Stimulated activated CD8-positive, alpha-beta memory T cell treated with anti-CD3 and anti-CD28 coated beads, Interleukin-7, amount 100 ng/mL, for 4 hours (primary cell): ENCODE measurements around the gene TRIM33.

Experiments used
- DNase-seq, 2 donors: peaks; one replicate each; pipeline ENCODE4 v3.0.0-alpha.2; 2020; ENCODE audit warnings: low read depth in 2 of 2

The TRIM33 gene

DNA sequence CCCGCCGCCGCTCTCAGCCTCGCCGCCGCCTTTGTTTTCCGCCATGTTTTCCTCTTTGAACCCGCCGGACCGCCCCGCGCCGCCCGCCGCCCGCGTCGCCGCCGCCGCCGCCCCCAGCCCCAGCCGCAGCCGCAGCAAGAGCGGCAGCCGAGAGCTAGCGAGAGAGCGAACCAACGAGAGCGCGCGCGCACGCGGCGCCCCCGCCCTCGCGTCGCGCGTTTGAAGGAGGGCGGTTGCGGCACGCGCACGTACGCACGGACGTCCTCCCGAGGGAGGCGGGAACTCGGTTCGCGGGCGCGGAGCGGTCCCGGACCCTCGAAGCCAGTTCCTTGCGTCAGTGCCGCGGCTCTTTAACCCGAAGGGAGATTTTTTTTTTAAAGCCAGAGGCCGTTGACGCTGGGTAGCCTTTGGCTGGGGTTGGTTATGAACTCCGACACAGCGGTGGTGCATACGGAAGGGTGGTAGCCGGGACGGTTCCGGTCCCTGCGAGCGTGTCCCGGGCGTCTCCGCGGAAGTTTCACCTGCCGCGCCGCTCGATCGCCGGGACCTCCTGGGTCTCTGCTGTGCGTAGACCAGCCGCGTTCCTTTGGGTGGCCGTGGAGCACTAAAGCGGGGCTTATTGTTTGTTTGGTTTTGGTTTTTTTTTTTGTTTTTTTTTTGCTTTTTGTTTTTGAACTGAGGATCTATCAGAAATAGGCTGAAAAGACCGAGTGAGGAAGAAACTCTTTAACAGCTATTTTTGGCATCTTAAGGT lies at the start of gene TRIM33:
Gene TRIM33, minus strand, starts transcription at position 172 of the 754 bp plus-strand sequence. Its CDS starts 127 bp downstream, at position 45.
- DNase-seq: peak; percentile 78 to 91

- DNase-seq: no peak
Measured at GRCh38 chr1:114559356-114559755, 48.4 kb upstream of the TRIM33 start.

DNA sequence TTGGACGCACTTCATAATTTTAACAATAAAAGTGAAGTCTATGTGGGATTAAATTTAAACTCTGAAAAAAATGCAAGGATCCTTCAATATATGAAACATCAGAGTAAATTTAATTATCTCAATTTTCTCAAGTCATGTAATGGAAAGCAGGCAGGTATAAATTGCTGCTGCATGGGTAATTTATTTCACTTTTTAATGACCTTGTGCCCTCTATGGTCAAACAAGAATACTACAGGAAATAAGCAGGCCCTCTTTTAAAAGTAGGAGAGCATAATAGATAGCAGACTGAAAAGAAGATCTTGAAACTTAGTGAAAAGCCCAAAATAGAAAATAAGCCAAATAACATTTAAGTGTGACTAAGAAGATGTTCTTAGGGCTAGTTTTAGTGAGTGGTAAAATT lies 47.5 kb upstream of the TRIM33 start:
- DNase-seq: no peak

DNA sequence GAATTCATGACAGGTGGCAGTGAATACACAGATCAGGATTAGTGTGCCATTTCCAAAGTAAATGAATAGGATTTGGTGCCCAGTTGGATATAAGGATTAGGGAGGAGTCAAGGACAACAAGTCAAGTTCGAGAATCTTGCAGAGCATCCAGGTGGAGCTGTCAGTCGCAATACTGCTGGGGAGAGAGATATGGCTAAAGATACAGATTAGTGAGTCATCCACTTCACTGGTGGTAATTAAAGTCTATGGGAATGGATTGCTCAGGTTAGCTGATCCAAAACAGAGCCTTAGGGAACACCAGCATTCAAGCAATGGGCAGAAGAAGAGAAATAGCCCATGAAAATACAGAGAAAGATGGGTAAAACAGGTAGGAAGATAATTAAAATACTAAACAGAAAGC lies 43.6 kb upstream of the TRIM33 start:
- DNase-seq: no peak

GRCh38 chr1:114552106-114552639 lies 41.2 kb upstream of the TRIM33 start:
- DNase-seq: no peak

GRCh38 chr1:114551400-114551799 lies 40.4 kb upstream of the TRIM33 start:
- DNase-seq: no peak

DNA sequence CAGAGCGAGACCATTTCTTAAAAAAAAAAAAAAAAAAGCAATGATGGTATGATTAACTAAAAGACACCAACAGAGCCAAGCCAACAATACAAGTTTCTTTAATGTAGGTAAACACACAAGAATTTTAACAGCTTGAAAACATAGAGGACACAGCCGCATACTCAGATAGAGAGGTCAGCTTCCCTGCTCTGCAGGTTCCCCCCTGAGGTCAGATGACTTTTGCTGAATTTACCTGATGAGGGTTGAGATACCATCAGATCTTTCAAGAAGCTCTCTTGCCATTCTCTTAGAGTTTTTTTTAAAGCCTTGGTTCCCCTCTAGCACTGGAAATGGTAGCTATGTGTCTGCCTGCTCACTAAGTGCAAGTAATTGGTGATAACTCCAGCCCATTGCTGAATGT lies 39.3 kb upstream of the TRIM33 start:
- DNase-seq: no peak

- DNase-seq: no peak
Measured at GRCh38 chr1:114549137-114549536, 38.1 kb upstream of the TRIM33 start.

- DNase-seq: no peak
Measured at GRCh38 chr1:114547076-114547475, 36.1 kb upstream of the TRIM33 start.

- DNase-seq: no peak
Measured at GRCh38 chr1:114545796-114546195, 34.8 kb upstream of the TRIM33 start.

DNA sequence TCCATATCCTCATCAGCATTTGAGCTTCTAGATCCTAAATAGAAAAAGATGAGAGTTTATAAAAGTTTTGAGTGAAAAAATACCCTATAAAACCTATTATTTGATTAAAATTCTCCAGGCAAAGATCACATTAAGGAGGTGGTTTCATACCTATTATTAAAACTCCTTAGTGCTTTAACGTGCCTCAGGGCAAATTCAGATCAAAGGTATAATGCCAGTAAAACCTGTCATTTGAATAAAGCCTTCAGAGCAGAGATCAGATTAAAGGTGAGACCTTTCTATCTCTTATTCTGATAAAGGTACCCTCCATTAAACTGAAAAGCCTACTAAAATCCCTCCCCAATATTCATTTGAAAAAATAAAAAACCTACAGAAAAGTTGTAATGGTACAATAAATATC lies 34.3 kb upstream of the TRIM33 start:
- DNase-seq: no peak

- no peak for DNase-seq
Measured at GRCh38 chr1:114540821-114541220, 29.8 kb upstream of the TRIM33 start.

GRCh38 chr1:114540272-114540671 lies 29.3 kb upstream of the TRIM33 start:
- DNase-seq: no peak

GRCh38 chr1:114536043-114536442 lies 25.0 kb upstream of the TRIM33 start:
- no peak for DNase-seq

DNA sequence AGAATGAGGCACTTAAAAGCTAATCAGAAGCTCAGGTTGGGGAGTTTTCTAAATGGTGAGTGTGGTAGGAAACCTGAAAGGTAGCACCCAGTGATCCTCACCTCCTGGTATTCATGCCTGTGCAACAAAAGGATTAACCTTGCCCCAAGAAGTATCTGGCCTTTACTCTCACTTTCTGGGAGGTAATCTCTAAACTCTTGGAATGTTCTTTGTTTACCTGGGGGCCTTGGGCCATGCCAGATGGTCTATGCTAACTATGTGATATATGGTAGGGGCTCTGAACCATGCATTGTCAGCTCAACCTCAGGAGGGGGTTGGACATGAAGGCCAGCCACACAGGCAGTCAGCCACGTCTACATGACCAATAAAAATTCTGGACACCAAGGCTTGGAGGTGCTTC lies 24.4 kb upstream of the TRIM33 start:
- no peak for DNase-seq

DNA sequence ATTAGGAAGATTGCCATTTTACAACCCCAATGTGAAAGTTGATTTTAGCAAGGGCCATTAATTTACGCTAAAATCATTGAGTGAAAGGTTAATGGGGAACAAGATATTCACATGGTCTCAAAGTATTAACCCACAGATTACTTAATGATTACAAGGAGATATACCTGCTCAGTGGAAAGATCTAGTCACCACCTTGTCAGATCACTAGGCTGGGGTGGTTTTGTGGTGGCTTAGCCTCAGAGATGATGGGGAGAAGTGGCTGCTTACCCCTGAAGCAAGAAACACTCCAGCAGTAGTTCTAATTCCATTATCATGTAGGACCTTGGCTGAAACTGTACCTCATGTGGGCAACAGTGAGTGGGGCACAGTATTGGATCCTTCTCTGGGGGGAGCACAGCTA lies 20.1 kb upstream of the TRIM33 start:
- no peak for DNase-seq

GRCh38 chr1:114530224-114530623 lies 19.2 kb upstream of the TRIM33 start:
- DNase-seq: no peak

DNA sequence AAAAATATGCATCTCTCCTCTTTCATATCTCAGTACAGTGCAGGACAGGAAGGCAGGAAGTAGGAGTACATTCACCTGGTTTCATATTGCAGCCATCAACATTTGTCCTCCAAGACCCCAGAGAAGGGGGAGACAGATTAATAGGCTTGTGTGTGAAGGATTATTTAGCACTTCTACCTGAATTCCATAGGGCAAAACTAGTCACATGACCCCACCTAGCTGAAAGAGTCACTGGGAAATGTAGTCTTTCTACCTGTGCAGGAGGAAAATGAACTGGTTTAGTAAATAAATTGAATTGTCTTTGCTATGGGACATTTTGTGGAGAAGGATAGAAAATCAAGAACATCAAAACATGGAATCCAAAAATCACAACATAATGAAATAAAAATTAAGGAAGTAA lies 13.9 kb upstream of the TRIM33 start:
- no peak for DNase-seq

- no peak for DNase-seq
Measured at GRCh38 chr1:114522264-114522575, 11.2 kb upstream of the TRIM33 start.

- no peak for DNase-seq
Measured at GRCh38 chr1:114521396-114522263, 10.6 kb upstream of the TRIM33 start.

DNA sequence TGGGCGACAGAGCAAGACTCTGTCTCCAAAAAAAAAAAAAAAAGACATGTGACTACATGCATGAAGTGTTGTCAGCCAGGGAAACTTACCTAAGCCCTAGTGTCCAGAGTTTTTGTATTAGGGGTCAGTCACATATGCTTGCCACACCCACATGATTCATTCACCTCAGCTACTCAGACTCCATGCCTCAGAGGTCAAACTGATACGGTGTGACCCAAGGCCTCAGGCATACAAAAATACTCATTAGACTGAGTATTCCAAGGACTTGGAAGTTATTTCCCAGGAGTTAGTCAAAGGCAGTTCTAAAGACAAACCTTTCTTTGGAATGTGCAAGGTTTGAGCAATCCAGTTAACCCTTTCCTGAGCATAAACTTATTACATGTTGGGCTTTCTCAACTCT lies 6.3 kb upstream of the TRIM33 start:
- DNase-seq: no peak

DNA sequence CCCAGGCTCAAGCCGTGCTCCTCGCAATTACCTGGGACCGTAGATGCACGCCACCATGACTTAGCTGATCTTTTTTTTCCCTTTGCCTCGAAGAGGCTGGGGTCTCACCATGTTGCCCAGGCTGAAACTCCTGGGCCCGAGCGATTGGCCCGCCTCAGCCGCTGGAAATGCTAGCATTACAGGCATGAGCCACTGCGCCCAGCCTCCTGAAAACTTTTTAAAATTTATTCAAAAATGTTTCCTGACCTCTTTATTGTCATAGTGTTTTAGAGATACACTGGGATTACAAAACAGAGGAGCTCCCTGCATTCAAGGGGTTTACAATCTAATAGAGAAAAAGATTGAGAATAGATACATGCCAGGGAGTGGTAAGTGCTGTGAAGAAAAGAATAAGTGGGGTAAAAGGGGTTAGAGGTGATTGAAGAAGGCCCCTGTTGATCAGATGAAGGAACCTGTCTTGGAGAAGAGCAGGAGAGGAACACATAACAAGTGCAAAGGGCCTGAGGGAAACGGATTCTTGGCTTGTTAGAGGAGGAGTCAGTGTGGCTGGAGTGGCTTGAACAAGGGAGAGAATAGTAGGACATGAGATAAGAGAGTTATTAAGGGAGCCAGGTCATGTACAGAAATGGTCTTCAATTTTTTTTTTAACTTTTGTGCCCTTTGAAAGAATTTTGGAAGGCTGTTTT lies 1.7 kb upstream of the TRIM33 start:
- no peak for DNase-seq
